Stimulated activated CD8-positive, alpha-beta memory T cell treated with anti-CD3 and anti-CD28 coated beads, Interleukin-15, amount 100 ng/mL, for 4 hours (primary cell): ENCODE measurements around the gene PBX2.
"Not testable (repeated sequence)": the region's sequence is repeated elsewhere in the genome, so short reads cannot be mapped to it uniquely, and the experiment has no call there.

ENCODE experiments used
- DNase-seq, 2 donors: peaks; one replicate each; pipeline ENCODE4 v3.0.0-alpha.2; 2020; ENCODE audit warnings: low read depth in 2 of 2

Gene PBX2

GRCh38 chr6:32190054-32190851 lies at the start of gene PBX2:
TSS of gene PBX2 (minus strand) at chr6:32190202. CDS start at chr6:32189915, 287 bp downstream.
- DNase-seq, result peak; percentile 64 to 75

- no peak for DNase-seq
Measured at GRCh38 chr6:32239462-32239861, 49.5 kb upstream of the PBX2 start.

- no peak for DNase-seq
Measured at GRCh38 chr6:32234934-32235333, 44.9 kb upstream of the PBX2 start.

- DNase-seq, result no peak
Measured at GRCh38 chr6:32226434-32226833, 36.4 kb upstream of the PBX2 start.

- no peak for DNase-seq
Measured at GRCh38 chr6:32224696-32225095, 34.7 kb upstream of the PBX2 start.

- no peak for DNase-seq
Measured at GRCh38 chr6:32223258-32224235, 33.5 kb upstream of the PBX2 start, which contains the start of gene NOTCH4. TSS of gene NOTCH4 (minus strand) at chr6:32224067. CDS start at chr6:32223928, 139 bp downstream.

GRCh38 chr6:32222333-32223230 lies 32.6 kb upstream of the PBX2 start:
- DNase-seq, result no peak

GRCh38 chr6:32220021-32220420 lies 30.0 kb upstream of the PBX2 start:
- no peak for DNase-seq

- no peak for DNase-seq
Measured at GRCh38 chr6:32218167-32218566, 28.2 kb upstream of the PBX2 start.

GRCh38 chr6:32216998-32217397 lies 27.0 kb upstream of the PBX2 start:
- DNase-seq, result no peak

- no peak for DNase-seq
Measured at GRCh38 chr6:32216285-32216684, 26.3 kb upstream of the PBX2 start.

GRCh38 chr6:32215617-32216016 lies 25.6 kb upstream of the PBX2 start:
- DNase-seq, result no peak

- no peak for DNase-seq
Measured at GRCh38 chr6:32214126-32214525, 24.1 kb upstream of the PBX2 start.

- DNase-seq, result no peak
Measured at GRCh38 chr6:32213649-32214048, 23.6 kb upstream of the PBX2 start.

GRCh38 chr6:32212076-32212760 lies 22.2 kb upstream of the PBX2 start:
- no peak for DNase-seq

GRCh38 chr6:32211432-32211831 lies 21.4 kb upstream of the PBX2 start:
- not testable (repeated sequence) for DNase-seq

GRCh38 chr6:32210191-32210601 lies 20.2 kb upstream of the PBX2 start:
- no peak for DNase-seq

GRCh38 chr6:32208996-32209395 lies 19.0 kb upstream of the PBX2 start:
- no peak for DNase-seq

GRCh38 chr6:32204268-32204715 lies 14.3 kb upstream of the PBX2 start:
- no peak for DNase-seq

- no peak for DNase-seq
Measured at GRCh38 chr6:32203426-32204267, 13.6 kb upstream of the PBX2 start.
